ENCODE measurements around the gene MAPT. TPM values are rescaled to one million over a fixed set of nuclear protein-coding genes. Genes with fewer than 3 reads are reported as not detected.

The MAPT gene
- polyA plus RNA-seq, 3 donors, result 0.04 TPM; not detected in 2

DNA sequence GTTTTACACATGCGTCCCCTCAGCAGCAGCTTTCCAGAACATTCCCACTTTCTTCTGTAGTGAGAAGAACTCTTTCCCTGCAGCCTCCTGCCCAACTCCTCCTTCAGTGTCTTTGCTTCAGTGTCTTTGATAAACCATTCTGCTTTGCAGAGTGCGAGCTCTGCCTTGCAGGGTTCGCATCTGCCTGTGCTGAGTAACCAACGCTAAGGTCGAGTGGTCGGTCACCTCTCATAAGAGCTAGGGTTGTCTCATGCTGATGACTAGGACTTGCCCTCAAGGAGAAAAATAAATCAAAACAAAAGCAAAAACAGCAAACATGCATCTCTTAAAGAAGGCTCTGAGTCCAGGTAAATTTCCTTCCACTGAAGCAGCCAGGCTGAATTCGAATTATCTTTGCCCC, 22.7 kb downstream of the MAPT start:
- no peak overlapping the region for H3K27ac ChIP-seq (ENCODE audit: low read depth in 1 of 2, low read length in 2 of 2)
- Mint-ChIP-seq H3K27me3 (ENCODE audit: low read depth in 3 of 3) (peaks cover 6 to 23% (median 16%) of the 10 kb centered on the region in 3 donors), H3K9me3 (peaks cover 0 to 9% (median 7%) of the 10 kb centered on the region in 7 donors)

GRCh38 chr17:45918241-45918745, 23.9 kb downstream of the MAPT start:
- Histone ChIP-seq H3K27ac (ENCODE audit: low read depth in 1 of 2, low read length in 2 of 2) (no peak overlapping the region), H4K20me1 (ENCODE audit: insufficient read depth, low read length) (no peaks in the 10 kb centered on the region), H3K36me3 (replicated peaks in 1 of 2; ENCODE audit: control insufficient read depth in 1 of 2, insufficient read depth in 2 of 2, low read length in 2 of 2) (no peaks in the 10 kb centered on the region), H3K27me3 (ENCODE audit: control insufficient read depth in 2 of 2, insufficient read depth in 2 of 2, low read length in 2 of 2) (no peaks in the 10 kb centered on the region), H3K4me1 (ENCODE audit: control insufficient read depth in 1 of 2, insufficient read depth in 2 of 2, low read length in 2 of 2) (peaks cover 0 to under 1% of the 10 kb centered on the region in 2 donors), H3K9me3 (replicated peaks in 1 of 2; ENCODE audit: control insufficient read depth in 1 of 2, insufficient read depth in 1 of 2, low read length in 2 of 2) (no peaks in the 10 kb centered on the region), H3K79me2 (ENCODE audit: insufficient read depth, low read length) (no peaks in the 10 kb centered on the region), H2AFZ (ENCODE audit: insufficient read depth, low read depth, low read length, poor library complexity, severe bottlenecking) (no peak overlapping the region), H3K4me2 (replicated peaks; ENCODE audit: extremely low read depth, low read length, poor library complexity, severe bottlenecking) (no peak overlapping the region), H3K9ac (ENCODE audit: insufficient read depth, low read length, poor library complexity, severe bottlenecking) (no peak overlapping the region), H3K4me3 (replicated peaks in 1 of 3; ENCODE audit: low read depth in 2 of 3, low read length in 3 of 3) (no peak overlapping the region)
- Mint-ChIP-seq H3K9me3 (peaks cover 0 to 2% (median 0%) of the 10 kb centered on the region in 7 donors), H3K36me3 (no peaks in the 10 kb centered on the region), H3K27me3 (ENCODE audit: low read depth in 3 of 3) (peaks cover 8 to 21% (median 11%) of the 10 kb centered on the region in 3 donors), H3K27ac (no peak overlapping the region), H3K4me1 (no peaks in the 10 kb centered on the region), H3K4me3 (peak overlapping the region in 1 of 2 donors; percentile 5)
- intact Hi-C loops (cut with micrococcal nuclease), result no loop called here
- DNase-seq, result no peak
- TF ChIP-seq, protein P1, sequence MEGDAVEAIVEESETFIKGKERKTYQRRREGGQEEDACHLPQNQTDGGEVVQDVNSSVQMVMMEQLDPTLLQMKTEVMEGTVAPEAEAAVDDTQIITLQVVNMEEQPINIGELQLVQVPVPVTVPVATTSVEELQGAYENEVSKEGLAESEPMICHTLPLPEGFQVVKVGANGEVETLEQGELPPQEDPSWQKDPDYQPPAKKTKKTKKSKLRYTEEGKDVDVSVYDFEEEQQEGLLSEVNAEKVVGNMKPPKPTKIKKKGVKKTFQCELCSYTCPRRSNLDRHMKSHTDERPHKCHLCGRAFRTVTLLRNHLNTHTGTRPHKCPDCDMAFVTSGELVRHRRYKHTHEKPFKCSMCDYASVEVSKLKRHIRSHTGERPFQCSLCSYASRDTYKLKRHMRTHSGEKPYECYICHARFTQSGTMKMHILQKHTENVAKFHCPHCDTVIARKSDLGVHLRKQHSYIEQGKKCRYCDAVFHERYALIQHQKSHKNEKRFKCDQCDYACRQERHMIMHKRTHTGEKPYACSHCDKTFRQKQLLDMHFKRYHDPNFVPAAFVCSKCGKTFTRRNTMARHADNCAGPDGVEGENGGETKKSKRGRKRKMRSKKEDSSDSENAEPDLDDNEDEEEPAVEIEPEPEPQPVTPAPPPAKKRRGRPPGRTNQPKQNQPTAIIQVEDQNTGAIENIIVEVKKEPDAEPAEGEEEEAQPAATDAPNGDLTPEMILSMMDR (IDR thresholded peaks at IDR 0.05), result no peak
- WGBS (ENCODE audit: insufficient coverage), result 100% methylated on average over 1 of the region's 2 CpGs

More for the DNA sequence above, 22.7 kb downstream of the MAPT start:
- Histone ChIP-seq H3K4me1 (ENCODE audit: control insufficient read depth in 1 of 2, insufficient read depth in 2 of 2, low read length in 2 of 2) (no peaks in the 10 kb centered on the region), H3K9me3 (replicated peaks in 1 of 2; ENCODE audit: control insufficient read depth in 1 of 2, insufficient read depth in 1 of 2, low read length in 2 of 2) (peaks cover 0 to 4% of the 10 kb centered on the region in 2 donors), H3K27me3 (ENCODE audit: control insufficient read depth in 2 of 2, insufficient read depth in 2 of 2, low read length in 2 of 2) (no peaks in the 10 kb centered on the region), H4K20me1 (ENCODE audit: insufficient read depth, low read length) (no peaks in the 10 kb centered on the region), H2AFZ (ENCODE audit: insufficient read depth, low read depth, low read length, poor library complexity, severe bottlenecking) (no peak overlapping the region), H3K79me2 (ENCODE audit: insufficient read depth, low read length) (no peaks in the 10 kb centered on the region), H3K4me3 (replicated peaks in 1 of 3; ENCODE audit: low read depth in 2 of 3, low read length in 3 of 3) (no peak overlapping the region), H3K36me3 (replicated peaks in 1 of 2; ENCODE audit: control insufficient read depth in 1 of 2, insufficient read depth in 2 of 2, low read length in 2 of 2) (no peaks in the 10 kb centered on the region), H3K4me2 (replicated peaks; ENCODE audit: extremely low read depth, low read length, poor library complexity, severe bottlenecking) (no peak overlapping the region), H3K9ac (ENCODE audit: insufficient read depth, low read length, poor library complexity, severe bottlenecking) (no peak overlapping the region)
- H3K4me3 Mint-ChIP-seq, result no peak overlapping the region
- TF ChIP-seq, protein P1 (IDR thresholded peaks at IDR 0.05), result no peak
- no peaks in the 10 kb centered on the region for H3K36me3 Mint-ChIP-seq
- DNase-seq, result no peak
- intact Hi-C loops (cut with micrococcal nuclease), result no loop called here
- WGBS (ENCODE audit: insufficient coverage), result 86% methylated on average over 3 of the region's 7 CpGs
- H3K27ac Mint-ChIP-seq, result no peak overlapping the region
- H3K4me1 Mint-ChIP-seq, result no peaks in the 10 kb centered on the region
